Spleen (tissue), 7 donors: ENCODE results near the gene MASP2.

ENCODE experiments used
- POLR2A ChIP-seq, 3 donors: fragments of 450-650 bp; IDR thresholded peaks; one replicate each; pipeline ENCODE4 v1.5.1; 2017; ENCODE audit warnings: antibody characterized with exemption in 3 of 3, mild to moderate bottlenecking in 1 of 3
- POLR2AphosphoS5 ChIP-seq, 3 donors: sonication (generic); formaldehyde crosslinking; IDR thresholded peaks; one replicate each; pipeline ENCODE4 v1.5.1; 2017; ENCODE audit warnings: antibody characterized with exemption in 3 of 3
- TF ChIP-seq, protein P1 (sequence below), 11 experiments: fragments of 200-600 bp in 7 of 11; fragments of 450-650 bp in 4 of 11; sonication (generic) in 4 of 11; IDR thresholded peaks in 8 of 11; conservative IDR thresholded peaks in 3 of 11; 1 replicate in 7 of 11; 2 replicates in 4 of 11; pipeline versions ENCODE4 v1.4.0 to v1.8.0; 2016 to 2021; ENCODE audit warnings: antibody characterized with exemption in 11 of 11, inconsistent platforms in 4 of 11, mild to moderate bottlenecking in 1 of 11
- donor health status: DM: no; HTN: no; CAD: no; lungs with moderate emphysema.
- donor health status: DM: no; HTN: no; CAD: no.
- donor health status: DM: no; HTN: no; CAD: no.

- TF ChIP-seq, protein P1, sequence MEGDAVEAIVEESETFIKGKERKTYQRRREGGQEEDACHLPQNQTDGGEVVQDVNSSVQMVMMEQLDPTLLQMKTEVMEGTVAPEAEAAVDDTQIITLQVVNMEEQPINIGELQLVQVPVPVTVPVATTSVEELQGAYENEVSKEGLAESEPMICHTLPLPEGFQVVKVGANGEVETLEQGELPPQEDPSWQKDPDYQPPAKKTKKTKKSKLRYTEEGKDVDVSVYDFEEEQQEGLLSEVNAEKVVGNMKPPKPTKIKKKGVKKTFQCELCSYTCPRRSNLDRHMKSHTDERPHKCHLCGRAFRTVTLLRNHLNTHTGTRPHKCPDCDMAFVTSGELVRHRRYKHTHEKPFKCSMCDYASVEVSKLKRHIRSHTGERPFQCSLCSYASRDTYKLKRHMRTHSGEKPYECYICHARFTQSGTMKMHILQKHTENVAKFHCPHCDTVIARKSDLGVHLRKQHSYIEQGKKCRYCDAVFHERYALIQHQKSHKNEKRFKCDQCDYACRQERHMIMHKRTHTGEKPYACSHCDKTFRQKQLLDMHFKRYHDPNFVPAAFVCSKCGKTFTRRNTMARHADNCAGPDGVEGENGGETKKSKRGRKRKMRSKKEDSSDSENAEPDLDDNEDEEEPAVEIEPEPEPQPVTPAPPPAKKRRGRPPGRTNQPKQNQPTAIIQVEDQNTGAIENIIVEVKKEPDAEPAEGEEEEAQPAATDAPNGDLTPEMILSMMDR (IDR thresholded peaks at IDR 0.05 in 8 of 11, conservative IDR thresholded peaks at IDR 0.05 in 3 of 11): no peak
- no peak for TF ChIP-seq POLR2AphosphoS5 (IDR thresholded peaks at IDR 0.05)
- no peak for TF ChIP-seq POLR2A (IDR thresholded peaks at IDR 0.05)
Observed at GRCh38 chr1:10990828-10991227, 56.2 kb downstream of the MASP2 start.
